SK-N-SH treated with all-trans-retinoic acid at 6 μM for 48 hours (cell line): ENCODE measurements around the gene USP54.
"Not testable (repeated sequence)": the region's sequence is repeated elsewhere in the genome, so short reads cannot be mapped to it uniquely, and the experiment has no call there.

ENCODE experiments used
- ATAC-seq: fragments of 200-7000 bp; cut with Tn5 transposase; 3 replicates; pipeline ENCODE4 v1.9.1; 2020; ENCODE audit warnings: mild to moderate bottlenecking, moderate library complexity
- ARNTL ChIP-seq: fragments of 450-650 bp; formaldehyde crosslinking; IDR thresholded peaks from 2 replicates; pipeline ENCODE4 v1.5.0; 2020; ENCODE audit warnings: low read depth, mild to moderate bottlenecking, moderate library complexity, borderline replicate concordance
- BACH2 ChIP-seq: fragments of 250-450 bp; sonication (Bioruptor Pico); IDR thresholded peaks from 2 replicates; pipeline ENCODE4 v1.9.0; 2021; ENCODE audit warnings: mild to moderate bottlenecking, borderline replicate concordance
- ESRRG ChIP-seq: fragments of 250-450 bp; sonication (Bioruptor Pico); IDR thresholded peaks from 2 replicates; pipeline ENCODE4 v1.6.1; 2021; ENCODE audit warnings: mild to moderate bottlenecking
- OSR1 ChIP-seq: fragments of 250-450 bp; sonication (Bioruptor Pico); IDR thresholded peaks from 2 replicates; pipeline ENCODE4 v1.8.0; 2022; ENCODE audit warnings: moderate library complexity, mild to moderate bottlenecking, inconsistent platforms
- PPARA ChIP-seq: fragments of 250-450 bp; sonication (Bioruptor Pico); IDR thresholded peaks from 2 replicates; pipeline ENCODE4 v1.5.0; 2020; ENCODE audit warnings: mild to moderate bottlenecking, borderline replicate concordance
- SNAI2 ChIP-seq: fragments of 250-450 bp; sonication (Bioruptor Pico); IDR thresholded peaks from 2 replicates; pipeline ENCODE4 v1.5.0; 2020; ENCODE audit warnings: mild to moderate bottlenecking, moderate library complexity
- TCF4 ChIP-seq: fragments of 250-450 bp; sonication (Bioruptor Pico); IDR thresholded peaks from 2 replicates; pipeline ENCODE4 v1.8.0; 2021; ENCODE audit warnings: mild to moderate bottlenecking, moderate library complexity, borderline replicate concordance
- TOX ChIP-seq: fragments of 250-450 bp; sonication (Bioruptor Pico); IDR thresholded peaks from 2 replicates; pipeline ENCODE4 v1.8.0; 2021; ENCODE audit warnings: mild to moderate bottlenecking, moderate library complexity, borderline replicate concordance
- ZC3H10 ChIP-seq: fragments of 250-450 bp; sonication (Bioruptor Pico); IDR thresholded peaks from 2 replicates; pipeline ENCODE4 v1.5.1; 2021; ENCODE audit warnings: mild to moderate bottlenecking, moderate library complexity
- ZFP3 ChIP-seq: fragments of 250-450 bp; sonication (Bioruptor Pico); IDR thresholded peaks from 2 replicates; pipeline ENCODE4 v1.5.0; 2020; ENCODE audit warnings: mild to moderate bottlenecking, moderate library complexity
- ZFP30 ChIP-seq: fragments of 450-650 bp; formaldehyde crosslinking; IDR thresholded peaks from 2 replicates; pipeline ENCODE4 v1.5.0; 2022; ENCODE audit warnings: mild to moderate bottlenecking, moderate library complexity
- ZNF565 ChIP-seq: fragments of 450-650 bp; formaldehyde crosslinking; conservative IDR thresholded peaks from 2 replicates; pipeline ENCODE4 v1.5.0; 2020; ENCODE audit warnings: low read depth, mild to moderate bottlenecking, moderate library complexity
- ZNF8 ChIP-seq: fragments of 450-650 bp; formaldehyde crosslinking; IDR thresholded peaks from 2 replicates; pipeline ENCODE4 v1.5.0; 2020; ENCODE audit warnings: mild to moderate bottlenecking, moderate library complexity
- TF ChIP-seq, protein P1 (sequence below): fragments of 250-450 bp; sonication (Bioruptor Pico); IDR thresholded peaks from 2 replicates; pipeline ENCODE4 v1.5.1; 2021; ENCODE audit warnings: mild to moderate bottlenecking, moderate library complexity
- TF ChIP-seq, protein P2 (sequence below): fragments of 250-450 bp; sonication (Bioruptor Pico); IDR thresholded peaks from 2 replicates; pipeline ENCODE4 v1.8.0; 2021; ENCODE audit warnings: low read depth, mild to moderate bottlenecking, moderate library complexity, borderline replicate concordance
- TF ChIP-seq, protein P3 (sequence below): fragments of 250-450 bp; sonication (Bioruptor Pico); IDR thresholded peaks from 2 replicates; pipeline ENCODE4 v1.5.0; 2020; ENCODE audit warnings: mild to moderate bottlenecking, moderate library complexity
- TF ChIP-seq, protein P4 (sequence below): fragments of 250-450 bp; sonication (Bioruptor Pico); IDR thresholded peaks from 2 replicates; pipeline ENCODE4 v1.8.0; 2020; ENCODE audit warnings: mild to moderate bottlenecking, moderate library complexity, borderline replicate concordance

Gene USP54

DNA sequence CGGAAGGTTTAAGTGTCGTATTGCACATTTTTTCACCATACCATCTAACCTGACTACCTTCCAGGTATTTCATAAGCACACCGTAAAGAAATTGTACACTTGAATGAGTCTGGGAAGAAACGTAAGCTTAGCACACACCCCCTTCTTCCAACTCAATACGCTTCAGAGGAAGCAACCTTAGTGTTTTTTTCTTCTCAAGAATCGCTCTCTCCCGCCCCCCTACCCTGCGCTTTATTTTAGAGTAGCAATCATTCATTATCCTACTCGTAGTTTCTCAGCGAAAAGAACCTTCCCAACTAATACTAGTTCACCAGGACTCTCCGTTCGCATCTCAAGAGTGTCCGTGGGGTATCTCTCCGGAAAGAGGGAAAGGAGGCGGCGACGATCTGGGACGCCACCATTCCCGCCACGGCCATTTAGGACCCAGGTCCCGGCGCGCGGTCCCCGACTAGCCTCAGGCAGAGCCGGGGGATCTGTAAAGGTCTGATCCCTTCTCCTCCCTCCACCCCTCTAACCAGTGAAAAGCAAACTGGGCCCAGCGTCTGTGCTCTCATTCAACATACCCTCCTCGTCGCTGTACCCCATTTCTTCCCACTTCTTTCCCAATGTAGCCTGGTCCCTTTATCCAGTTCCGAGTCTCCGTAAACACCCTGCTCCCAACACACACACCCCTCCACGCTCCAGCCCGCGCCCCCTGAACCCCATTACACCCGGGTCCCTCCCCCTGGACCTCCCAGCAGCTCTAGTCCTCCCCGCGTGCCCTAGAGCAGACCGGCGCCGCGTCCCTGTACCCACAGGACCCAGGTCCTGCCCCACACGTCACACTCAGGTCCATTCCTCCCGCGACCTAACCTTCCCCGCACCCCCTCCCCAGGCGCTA is 34.1 kb upstream of the USP54 start:
- TF ChIP-seq TOX (no peak), ZFP3 (no peak), ZNF8 (CRISPR knock-in tag) (no peak), ARNTL (no peak), OSR1 (CRISPR knock-in tag) (no peak), ZNF565 (CRISPR knock-in tag) (no peak), ZC3H10 (CRISPR knock-in tag) (no peak), PPARA (CRISPR knock-in tag) (no peak), ZFP30 (CRISPR knock-in tag) (no peak), TCF4 (no peak), ESRRG (no peak), SNAI2 (no peak)
- TF ChIP-seq, protein P1, sequence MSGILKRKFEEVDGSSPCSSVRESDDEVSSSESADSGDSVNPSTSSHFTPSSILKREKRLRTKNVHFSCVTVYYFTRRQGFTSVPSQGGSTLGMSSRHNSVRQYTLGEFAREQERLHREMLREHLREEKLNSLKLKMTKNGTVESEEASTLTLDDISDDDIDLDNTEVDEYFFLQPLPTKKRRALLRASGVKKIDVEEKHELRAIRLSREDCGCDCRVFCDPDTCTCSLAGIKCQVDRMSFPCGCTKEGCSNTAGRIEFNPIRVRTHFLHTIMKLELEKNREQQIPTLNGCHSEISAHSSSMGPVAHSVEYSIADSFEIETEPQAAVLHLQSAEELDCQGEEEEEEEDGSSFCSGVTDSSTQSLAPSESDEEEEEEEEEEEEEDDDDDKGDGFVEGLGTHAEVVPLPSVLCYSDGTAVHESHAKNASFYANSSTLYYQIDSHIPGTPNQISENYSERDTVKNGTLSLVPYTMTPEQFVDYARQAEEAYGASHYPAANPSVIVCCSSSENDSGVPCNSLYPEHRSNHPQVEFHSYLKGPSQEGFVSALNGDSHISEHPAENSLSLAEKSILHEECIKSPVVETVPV (CRISPR knock-in tag) = no peak
- TF ChIP-seq, protein P2, sequence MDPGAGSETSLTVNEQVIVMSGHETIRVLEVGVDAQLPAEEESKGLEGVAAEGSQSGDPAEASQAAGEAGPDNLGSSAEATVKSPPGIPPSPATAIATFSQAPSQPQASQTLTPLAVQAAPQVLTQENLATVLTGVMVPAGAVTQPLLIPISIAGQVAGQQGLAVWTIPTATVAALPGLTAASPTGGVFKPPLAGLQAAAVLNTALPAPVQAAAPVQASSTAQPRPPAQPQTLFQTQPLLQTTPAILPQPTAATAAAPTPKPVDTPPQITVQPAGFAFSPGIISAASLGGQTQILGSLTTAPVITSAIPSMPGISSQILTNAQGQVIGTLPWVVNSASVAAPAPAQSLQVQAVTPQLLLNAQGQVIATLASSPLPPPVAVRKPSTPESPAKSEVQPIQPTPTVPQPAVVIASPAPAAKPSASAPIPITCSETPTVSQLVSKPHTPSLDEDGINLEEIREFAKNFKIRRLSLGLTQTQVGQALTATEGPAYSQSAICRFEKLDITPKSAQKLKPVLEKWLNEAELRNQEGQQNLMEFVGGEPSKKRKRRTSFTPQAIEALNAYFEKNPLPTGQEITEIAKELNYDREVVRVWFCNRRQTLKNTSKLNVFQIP (CRISPR knock-in tag) = no peak
- TF ChIP-seq, protein P3, sequence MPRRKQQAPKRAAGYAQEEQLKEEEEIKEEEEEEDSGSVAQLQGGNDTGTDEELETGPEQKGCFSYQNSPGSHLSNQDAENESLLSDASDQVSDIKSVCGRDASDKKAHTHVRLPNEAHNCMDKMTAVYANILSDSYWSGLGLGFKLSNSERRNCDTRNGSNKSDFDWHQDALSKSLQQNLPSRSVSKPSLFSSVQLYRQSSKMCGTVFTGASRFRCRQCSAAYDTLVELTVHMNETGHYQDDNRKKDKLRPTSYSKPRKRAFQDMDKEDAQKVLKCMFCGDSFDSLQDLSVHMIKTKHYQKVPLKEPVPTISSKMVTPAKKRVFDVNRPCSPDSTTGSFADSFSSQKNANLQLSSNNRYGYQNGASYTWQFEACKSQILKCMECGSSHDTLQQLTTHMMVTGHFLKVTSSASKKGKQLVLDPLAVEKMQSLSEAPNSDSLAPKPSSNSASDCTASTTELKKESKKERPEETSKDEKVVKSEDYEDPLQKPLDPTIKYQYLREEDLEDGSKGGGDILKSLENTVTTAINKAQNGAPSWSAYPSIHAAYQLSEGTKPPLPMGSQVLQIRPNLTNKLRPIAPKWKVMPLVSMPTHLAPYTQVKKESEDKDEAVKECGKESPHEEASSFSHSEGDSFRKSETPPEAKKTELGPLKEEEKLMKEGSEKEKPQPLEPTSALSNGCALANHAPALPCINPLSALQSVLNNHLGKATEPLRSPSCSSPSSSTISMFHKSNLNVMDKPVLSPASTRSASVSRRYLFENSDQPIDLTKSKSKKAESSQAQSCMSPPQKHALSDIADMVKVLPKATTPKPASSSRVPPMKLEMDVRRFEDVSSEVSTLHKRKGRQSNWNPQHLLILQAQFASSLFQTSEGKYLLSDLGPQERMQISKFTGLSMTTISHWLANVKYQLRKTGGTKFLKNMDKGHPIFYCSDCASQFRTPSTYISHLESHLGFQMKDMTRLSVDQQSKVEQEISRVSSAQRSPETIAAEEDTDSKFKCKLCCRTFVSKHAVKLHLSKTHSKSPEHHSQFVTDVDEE (CRISPR knock-in tag) = no peak
- TF ChIP-seq, protein P4, sequence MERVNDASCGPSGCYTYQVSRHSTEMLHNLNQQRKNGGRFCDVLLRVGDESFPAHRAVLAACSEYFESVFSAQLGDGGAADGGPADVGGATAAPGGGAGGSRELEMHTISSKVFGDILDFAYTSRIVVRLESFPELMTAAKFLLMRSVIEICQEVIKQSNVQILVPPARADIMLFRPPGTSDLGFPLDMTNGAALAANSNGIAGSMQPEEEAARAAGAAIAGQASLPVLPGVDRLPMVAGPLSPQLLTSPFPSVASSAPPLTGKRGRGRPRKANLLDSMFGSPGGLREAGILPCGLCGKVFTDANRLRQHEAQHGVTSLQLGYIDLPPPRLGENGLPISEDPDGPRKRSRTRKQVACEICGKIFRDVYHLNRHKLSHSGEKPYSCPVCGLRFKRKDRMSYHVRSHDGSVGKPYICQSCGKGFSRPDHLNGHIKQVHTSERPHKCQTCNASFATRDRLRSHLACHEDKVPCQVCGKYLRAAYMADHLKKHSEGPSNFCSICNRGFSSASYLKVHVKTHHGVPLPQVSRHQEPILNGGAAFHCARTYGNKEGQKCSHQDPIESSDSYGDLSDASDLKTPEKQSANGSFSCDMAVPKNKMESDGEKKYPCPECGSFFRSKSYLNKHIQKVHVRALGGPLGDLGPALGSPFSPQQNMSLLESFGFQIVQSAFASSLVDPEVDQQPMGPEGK (CRISPR knock-in tag) = no peak
- ATAC-seq = peak; percentile 87

DNA sequence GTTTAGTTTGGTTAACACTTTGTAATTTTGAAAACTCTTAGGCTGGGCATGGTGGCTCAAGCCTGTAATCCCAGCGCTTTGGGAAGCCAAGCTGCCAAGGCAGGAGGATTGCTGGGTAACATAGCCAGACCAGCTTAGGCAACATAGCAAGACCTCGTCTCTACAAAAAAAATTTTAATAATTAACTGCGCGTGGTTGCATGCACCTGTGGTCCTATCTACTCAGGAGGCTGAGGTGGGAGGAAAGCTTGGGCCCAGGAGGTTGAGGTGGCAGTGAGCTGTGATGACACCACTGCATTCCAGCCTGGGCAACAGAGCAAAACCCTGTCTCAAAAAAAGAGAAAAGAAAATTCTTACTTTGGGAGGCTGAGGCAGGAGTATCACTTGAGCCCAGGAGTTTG is 31.9 kb upstream of the USP54 start:
- ATAC-seq = no peak
- no peak for TF ChIP-seq TCF4
- no peak for TF ChIP-seq TOX
- no peak for TF ChIP-seq BACH2 (CRISPR knock-in tag)

DNA sequence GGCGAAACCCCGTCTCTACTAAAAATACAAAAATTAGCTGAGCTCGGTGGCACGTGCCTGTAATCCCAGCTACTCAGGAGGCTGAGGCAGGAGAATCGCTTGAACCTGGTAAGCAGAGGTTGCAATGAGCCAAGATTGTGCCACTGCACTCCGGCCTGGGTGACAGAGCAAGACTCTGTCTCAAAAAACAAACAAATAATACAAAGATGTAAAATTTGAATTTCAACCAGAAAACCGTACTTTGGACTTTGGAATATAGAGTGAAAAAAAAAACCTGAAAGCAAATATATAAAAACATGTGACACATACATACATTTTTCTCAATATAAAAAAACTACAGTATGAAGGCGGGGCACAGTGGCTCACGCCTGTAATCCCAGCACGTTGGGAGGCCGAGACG is 29.8 kb upstream of the USP54 start:
- not testable (repeated sequence) for ATAC-seq

DNA sequence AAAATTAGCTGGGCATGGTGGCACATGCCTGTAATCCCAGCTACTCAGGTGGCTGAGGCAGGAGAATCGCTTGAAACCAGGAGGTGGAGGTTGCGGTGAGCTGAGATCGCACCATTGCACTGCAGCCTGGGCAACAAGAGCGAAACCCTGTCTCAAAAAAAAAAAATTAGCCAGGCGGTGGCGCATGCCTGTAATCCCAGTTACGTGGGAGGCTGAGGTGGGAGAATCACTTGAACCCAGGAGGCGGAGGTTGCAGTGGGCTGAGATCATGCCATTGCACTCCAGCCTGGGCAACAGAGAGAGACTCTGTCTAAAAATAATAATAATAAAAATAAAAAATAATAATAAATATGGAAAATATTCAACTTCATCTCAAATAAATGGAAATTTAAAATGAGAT is 26.0 kb upstream of the USP54 start:
- not testable (repeated sequence) for ATAC-seq

DNA sequence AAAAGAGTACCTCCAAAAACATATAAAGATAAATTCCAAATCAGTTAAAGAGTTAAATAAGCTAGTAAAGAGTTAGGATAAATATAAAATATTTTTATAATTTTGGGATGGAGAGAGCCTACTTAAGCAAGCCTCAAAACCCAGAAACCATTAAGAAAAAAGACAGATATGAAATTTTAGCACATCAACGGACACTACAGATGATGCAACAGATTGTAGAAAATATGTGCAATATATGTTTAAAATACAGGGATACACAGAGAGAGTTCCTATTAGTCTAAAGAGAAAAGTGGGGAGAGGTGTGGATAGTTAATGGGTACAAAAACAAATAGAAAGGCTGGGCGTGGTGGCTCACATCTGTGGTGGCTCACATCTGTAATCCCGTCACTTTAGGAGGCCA is 23.6 kb upstream of the USP54 start:
- no peak for ATAC-seq
- TF ChIP-seq, protein P2 (CRISPR knock-in tag) = no peak
- TF ChIP-seq, protein P4 (CRISPR knock-in tag) = no peak
- TF ChIP-seq SNAI2 (no peak), TOX (no peak), ZFP30 (CRISPR knock-in tag) (no peak), BACH2 (CRISPR knock-in tag) (no peak)
- TF ChIP-seq, protein P1 (CRISPR knock-in tag) = no peak
